GM19468 (cell line): ENCODE data around the gene SULT2B1.
"Not testable (repeated sequence)": the region's sequence is repeated elsewhere in the genome, so short reads cannot be mapped to it uniquely, and the experiment has no call there.

ENCODE experiments used
- ATAC-seq: cut with Tn5 transposase; IDR thresholded peaks from one replicate; pipeline ENCODE4 v1.9.1; 2021; ENCODE audit warnings: mild to moderate bottlenecking, moderate library complexity, moderate number of reproducible peaks; ENCODE audit not compliant: unreplicated experiment; ENCODE audit errors: extremely low read depth

Gene SULT2B1

DNA sequence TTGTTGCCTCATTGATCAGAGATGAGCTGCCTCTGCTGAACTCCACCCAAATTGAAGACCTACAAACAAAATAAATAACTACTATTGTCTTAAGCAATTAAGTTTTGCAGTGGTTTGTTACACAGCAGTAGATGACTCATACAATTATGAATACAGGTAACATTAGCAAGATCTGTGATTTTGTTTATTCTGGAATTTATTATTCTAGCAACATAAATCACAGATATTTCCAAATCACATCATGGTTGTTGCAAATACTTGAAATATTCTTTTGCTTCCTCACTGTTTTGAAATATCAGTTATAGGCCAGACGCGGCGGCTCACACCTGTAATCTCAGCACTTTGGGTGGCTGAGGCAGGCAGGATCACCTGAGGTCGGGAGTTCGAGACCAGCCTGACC lies 27.2 kb upstream of the SULT2B1 start:
- ATAC-seq, result no peak

DNA sequence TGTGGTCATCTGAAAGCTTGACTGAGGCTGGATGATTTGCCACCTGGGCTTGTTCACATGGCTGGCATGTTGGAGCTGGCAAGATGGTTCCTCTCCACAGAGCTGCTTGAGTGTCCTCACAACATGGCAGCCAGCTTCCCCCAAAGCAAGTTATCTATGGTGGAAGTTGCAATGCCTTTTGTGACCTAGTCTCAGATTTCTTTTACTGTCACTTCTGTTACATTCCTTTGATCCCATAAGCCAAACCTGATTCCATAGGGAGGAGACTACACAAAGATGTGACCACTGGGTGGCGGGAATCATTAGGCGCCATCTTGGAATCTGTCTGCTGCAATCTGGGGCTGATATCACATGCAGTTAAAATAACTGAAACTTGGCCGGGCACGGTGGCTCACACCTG lies 22.8 kb upstream of the SULT2B1 start:
- ATAC-seq, result no peak

DNA sequence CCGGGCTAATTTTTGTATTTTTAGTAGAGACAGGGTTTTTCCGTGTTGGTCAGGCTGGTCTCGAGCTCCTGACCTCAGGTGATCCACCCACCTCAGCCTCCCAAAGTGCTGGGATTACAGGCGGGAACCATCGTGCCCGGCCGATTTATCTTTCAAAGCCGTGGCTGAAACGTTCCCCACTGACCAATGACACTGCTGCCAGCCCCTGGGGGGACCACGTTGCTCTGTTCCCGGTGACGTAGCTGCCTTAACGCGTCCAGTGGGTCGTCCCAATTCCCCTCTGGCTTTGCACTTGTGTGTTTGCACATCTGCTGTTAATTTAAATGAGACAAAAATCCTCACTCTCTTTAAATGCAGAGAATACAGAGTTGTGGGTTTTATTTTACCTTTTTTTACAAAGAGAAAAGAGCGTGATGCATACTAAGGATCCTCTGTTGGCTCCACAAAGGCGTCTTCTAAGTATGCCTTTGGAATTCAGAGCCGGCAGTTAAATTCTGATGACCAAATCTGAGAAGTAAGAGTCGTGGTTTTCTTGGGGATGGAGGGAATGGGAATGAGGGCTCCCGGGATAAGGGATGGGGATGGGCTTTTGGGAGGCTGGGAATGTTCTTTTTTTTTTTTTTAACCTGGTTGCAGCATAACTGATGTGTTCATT lies 21.8 kb upstream of the SULT2B1 start:
- no peak for ATAC-seq

DNA sequence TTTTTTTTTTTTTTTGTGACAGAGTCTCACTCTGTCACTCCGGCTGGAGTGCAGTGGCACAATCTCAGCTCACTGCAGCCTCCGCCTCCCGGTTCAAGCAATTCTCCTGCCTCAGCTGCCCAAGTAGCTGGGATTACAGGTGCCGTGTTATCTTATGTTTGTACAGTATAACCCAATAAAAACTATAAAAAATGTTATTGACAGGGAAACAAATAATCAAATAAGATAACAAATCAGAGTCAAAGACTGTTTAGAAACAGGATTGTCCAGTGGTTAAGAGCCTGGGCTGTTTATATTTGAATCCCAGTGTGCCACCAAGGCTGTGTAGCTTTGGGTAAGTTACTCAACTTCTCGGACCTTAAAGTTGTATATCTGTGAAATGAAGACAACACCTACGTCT lies 21.2 kb upstream of the SULT2B1 start:
- ATAC-seq, result no peak

DNA sequence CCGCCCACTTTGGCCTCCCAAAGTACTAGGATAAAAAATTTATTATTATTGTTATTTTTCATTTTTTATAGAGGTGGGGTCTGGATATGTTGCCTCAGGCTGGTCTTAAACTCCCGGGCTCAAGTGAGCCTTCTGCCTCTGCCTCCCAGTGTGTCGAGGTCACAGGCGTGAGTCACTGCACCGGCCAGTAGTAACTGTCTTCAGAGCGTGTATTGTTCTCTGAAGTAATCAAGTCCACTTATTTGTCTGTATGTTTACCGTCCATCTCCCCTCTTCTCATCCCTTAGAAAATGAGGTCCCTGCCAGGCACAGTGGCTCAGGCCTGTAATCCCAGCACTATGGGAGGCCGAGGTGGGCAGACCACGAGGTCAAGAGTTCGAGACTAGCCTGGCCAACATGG lies 18.2 kb upstream of the SULT2B1 start:
- ATAC-seq, result no peak

DNA sequence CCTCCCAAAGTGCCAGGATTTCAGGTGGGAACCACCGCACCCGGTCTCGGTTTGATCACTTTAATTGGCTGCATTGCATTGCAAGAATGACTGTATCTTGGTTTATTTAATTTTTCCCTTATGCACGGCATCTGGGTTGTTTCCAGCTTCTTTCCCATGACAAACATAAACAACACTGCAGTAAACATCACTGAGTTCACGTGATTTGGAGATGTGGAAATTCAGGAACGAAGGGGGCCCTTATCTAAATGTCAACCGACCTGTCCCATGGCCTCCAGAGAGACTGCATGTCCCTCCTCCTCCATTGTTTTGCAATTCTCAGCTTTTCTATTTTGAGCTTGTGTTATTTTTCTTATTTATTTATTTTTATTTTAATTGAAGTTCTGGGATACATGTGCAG lies 14.4 kb upstream of the SULT2B1 start:
- ATAC-seq, result no peak

DNA sequence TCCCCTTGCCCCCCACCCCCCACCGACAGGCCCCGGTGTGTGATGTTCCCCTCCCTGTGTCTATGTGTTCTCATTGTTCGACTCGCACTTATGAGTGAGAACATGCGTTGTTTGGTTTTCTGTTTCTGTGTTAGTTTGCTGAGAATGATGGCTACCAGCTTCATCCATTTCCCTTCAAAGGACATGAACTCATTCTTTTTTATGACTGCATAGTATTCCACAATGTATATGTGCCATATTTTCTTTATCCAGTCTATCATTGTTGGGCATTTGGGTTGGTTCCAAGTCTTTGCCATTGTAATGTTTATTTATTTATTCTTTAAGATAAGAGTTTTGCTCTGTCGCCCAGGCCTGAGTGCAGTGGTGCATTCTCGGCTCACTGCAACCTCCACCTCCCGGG lies 13.9 kb upstream of the SULT2B1 start:
- not testable (repeated sequence) for ATAC-seq

DNA sequence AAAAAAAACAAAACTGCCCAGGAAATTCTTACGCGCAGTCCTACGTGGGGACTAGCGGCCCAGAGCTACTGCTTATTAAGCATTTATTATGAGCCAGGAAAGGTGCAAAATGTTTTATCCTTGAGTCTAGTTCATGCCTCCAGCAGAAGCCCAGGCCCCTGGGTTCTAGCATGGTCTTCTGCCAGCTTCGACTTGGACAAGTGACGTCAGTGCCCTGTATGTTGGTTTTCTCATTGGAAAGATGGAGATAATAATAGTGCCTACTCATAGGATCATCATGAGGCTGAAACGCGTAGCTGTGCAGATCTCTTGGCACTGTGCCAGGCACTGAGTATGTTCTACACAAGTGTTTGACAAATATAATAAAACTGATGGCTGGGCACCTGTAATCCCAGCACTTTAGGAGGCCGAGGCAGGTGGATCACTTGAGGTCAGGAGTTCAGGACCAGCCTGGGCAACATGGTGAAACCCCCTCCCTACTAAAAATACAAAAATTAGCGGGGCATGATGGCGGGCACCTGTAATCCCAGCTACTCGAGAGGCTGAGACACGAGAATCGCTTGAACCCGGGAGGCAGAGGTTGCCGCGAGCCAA lies 12.4 kb upstream of the SULT2B1 start:
- no peak for ATAC-seq

DNA sequence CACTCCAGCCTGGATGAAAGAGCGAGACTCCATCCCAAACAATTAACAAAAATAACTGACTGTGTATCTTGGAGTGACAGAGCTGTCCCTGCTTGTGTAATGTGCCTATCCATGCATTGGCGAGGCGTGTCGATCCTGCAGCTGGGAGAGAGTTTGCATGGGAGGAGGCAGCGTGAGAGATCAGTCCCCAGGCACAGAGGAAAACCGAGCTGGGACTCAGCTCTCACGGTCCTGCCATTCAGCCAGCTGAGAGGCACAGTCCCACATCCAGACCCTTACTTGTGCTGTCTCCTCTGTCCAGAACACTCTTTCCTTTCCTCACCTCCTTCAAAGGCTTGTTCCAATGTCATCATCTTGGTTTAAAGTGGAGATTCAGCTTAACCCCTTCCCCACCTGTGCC lies 11.9 kb upstream of the SULT2B1 start:
- ATAC-seq, result no peak

DNA sequence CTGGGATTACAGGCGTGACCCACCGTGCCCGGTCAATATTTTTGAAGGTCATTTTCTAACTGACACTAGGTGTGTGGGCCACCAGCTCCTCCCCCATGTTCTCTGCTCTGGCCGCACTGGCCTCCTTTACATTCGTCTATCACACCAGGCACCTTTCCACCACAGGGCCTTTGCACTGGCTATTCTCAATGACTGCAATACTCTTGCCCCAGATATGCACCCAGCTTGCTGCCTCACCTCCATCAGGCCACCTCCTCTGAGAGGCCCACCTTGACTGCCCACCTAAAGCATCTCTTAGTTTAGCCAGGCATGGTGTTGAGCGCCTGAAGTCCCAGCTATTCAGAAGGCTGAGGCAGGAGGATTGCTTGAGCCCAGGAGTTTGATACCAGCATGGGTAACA lies 10.2 kb upstream of the SULT2B1 start:
- no peak for ATAC-seq

DNA sequence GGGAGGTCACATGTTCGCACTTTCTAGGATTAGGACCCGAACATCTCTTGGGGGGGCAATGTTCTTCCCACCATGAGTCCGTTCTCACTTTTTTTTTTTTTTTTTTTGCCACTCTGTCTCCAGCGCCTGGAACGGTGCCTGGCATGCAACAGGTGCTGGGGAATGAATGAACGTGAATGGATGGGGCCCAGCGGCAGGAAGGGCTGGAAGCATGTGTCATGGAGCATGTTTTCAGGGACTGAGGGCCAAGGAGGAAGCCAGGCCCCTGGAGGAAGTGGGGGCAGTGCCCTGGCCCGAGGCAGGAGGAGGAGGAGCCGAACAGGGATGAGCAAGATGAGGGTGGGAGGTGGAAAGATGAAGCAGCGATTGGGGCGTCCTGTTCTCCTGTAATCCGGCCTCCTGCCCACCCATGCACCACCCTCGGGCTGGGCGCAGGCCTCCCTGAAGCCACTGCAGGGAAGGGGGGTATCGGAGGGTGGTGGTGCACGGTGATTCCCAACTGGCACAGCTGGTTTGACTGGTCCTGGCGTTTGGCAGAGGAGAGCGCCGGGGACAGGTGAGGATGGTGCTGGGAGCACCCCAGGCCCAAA lies 8.8 kb upstream of the SULT2B1 start:
- no peak for ATAC-seq

DNA sequence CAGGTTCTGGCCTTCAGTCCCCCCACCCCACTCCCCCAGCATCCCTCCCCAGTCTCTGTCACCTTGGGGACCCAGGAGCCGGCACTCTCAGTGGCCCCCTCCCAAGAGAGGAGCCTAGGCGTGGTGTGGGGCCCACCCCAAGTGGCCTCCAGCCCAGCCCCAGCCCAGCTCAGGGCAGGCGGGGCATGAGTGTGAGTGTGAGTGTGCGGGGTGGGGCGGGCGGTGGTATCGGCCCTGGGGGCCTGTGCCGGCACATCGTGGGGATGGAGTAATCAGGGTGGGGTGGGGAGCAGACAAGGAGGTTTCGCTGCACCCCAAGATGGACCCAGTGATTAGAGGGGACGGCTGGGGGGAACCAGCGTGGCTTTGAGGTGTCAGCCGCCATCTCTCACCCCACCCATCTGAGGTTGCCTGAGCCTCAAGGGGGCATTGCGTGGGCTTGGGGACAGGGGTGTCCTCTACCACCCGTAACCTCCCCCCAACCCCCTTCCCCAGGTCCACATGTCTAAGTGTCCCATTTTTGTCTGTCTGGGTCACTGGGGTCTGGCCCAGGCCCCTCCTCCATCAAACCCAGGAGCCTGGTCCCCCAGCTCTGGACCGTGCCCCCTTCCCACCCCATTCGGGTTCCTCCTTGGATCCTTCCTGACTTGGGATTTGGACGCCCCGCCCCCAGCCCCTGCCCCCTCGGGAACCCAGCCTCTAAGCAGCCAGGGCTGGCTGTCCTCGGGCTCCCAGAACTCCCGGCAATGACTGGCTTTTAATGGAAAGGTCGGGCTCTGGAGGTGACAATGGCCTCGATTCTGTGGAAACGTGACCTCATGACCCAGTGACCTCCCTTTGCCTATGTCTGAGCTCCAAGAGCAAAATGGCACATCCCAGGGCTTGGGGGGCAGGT lies 6.9 kb upstream of the SULT2B1 start:
- no peak for ATAC-seq

DNA sequence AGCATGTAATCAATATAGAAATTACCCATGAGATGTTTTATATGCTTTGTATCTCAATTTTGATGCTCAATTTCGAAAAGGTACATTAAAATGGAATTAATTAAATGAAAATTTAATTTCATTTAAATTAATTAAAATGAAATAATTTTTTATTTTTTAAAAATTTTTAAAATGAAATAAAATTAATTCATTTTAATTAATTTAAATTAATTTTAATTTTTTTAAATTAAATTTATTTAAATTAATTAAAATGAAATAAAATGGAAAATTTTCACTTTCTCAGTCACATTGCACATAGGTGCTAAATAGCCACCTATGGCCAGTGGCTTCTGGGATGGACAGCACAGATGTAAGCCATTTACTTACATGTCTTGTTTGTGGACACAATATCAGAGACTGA lies 4.2 kb upstream of the SULT2B1 start:
- no peak for ATAC-seq

DNA sequence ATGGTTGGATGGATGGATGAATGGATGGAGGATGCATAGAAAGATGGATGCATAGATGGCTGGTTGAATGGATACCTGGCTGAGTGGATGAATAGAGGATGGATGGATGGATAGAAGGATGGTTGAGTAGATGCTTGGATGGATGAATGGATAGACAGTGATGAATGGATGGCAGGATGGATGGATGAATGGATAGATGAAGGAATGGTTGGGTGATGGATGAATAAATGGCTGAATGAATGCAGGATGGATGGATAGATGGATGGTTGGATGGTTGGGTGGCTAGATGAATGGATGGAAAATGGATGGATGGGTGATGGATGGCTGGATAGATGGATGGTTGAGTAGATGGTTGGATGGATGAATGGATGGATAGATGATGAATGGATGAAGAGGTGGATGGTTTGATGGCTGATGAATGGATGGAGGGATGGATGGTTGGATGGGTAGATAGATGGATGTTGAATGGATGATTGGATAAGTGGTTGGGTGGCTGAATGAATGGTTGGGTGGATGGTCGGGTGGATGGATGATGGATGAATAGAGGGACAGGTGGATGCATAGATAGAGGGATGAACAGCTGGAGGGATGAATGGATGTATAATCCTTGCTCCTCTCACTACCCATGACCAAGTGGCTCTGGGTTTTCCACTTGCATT lies 3.6 kb upstream of the SULT2B1 start:
- ATAC-seq, result no peak

DNA sequence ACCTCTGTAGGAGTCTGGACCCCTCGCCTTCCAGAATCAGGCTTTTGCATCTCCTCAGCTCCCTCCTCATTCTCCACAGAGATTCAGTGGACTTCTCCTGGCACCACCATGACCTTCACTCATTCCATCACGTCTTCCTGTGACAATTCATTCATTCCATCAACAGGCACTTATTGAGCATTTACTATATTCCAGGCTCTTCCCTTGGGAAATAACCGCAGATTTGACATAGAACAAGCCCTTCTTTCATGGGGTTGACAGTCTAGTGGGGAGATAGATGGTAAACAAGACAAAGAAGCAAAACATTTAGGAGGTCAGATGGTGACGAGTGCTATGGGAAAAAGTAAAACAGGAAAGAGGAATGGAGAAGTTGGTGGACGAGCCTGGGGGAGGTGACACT lies 2.6 kb upstream of the SULT2B1 start:
- no peak for ATAC-seq

DNA sequence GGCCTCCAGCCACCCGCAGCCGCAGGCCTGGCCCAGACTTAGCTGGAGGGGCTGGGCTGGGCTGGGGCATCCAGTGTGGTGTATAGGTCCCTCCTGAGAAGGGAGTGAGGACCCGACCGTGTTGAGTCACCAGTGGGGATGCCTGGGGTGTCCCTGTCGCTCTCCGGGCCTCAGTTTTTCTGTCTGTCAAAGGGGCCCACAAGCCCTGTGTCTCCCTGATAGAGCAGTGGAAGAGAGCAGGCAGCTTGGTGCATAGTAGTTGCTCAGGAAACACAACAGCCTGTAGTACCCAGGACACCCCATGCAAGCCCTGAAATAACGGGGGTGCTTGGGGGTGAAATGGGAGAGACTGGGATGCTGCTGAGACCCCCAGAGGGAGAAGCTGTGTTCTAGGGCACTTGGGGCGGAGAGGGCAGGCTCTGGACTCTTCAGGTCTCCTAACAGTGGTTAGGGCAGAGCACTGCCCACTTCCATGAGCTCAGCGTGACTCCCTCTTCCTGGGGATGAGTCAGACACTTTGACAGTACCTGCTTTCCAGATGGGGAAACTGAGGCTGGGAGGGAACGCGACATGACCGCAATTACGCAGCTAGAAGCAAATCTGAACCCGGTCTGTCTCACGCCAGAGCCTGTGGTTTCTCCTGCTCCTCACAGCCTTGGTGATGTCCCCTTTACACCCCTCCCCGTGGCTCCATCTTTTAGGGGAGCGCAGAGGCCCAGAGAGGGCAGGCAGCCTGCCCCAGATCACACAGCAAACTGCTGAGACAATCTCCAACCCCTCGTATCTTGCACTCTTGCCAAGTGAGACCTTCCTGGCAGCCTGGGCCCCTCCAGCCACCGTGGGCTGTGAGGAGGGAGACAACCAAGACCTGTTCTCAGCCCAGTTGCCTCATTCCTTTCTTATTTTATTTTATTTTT lies 692 bp downstream of the SULT2B1 start:
- no peak for ATAC-seq

DNA sequence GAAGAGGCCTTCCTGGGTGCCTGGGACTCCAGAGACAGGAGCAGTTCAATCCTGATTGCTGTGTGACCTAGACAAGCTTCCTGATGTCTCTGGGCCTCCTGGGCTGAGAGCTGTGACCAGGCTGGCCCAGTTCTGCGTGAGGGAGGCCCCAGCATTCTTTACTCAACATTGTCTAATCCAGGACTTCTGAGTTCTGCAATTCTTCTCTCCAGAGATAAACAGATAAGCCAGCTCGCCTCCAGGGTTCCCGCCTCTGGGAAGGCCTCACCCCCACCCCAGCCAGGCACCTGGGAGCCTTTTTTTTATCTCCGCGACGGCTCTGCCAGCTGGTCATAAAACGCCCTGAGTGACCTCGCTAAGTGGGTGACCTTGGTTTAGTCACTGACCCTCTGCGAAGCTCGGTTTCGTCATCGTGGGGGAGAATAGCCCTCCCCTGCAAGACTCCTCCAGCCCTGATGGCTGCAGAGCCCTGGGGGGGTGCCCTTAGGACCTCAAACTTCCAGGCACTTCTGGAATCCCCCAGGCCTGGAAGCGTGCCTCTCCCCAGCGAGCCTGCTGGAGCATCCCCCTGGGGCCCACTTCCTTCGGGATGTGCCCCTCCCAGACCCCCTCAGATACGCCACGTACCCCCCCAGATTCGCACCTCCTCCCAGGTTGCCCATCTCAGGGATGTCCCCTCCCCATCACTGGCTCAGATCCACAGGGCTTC lies 1.9 kb downstream of the SULT2B1 start:
- no peak for ATAC-seq

DNA sequence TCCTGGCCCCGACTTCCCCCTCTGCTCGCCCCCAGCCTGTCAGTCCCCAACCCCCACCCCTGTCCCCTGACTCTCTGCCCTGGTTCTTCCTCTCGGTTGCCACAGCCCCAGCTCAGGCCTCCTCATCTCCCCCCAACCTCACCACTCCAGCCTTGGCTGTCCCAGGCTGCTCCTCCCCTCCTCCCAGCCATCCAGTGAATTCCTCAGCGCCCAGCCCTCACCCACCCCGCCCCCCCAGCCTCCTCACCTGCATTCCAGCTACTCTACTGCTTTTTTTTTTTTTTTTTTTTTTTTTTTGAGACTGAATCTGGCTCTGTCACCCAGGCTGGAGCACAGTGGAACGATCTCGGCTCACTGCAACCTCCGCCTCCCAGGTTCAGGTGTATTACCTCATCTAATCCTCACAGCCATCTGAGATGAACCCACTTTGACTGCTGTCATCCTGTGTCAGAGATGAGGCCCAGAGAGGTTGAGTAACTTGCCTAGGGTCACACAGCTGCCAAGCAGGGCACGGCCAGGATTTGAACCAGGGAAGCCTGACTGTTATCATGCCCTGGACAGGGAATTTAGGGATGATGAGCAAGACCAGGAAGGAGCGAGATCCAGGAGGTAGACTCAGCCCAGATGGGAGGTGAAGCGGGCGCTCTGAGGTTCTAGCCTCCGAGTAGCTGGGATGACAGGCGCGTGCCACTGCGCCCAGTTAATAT lies 2.6 kb downstream of the SULT2B1 start:
- ATAC-seq, result no peak
